Fibroblast of lung (primary cell): ENCODE results near the gene HNRNPA3.

Experiments used
- EZH2 ChIP-seq: IDR thresholded peaks from 2 replicates; pipeline ENCODE4 v1.5.1; 2012; ENCODE audit warnings: low read length, control low read depth, mild to moderate bottlenecking; ENCODE audit errors: missing control alignments
- TF ChIP-seq, protein P1 (sequence below), 2 donors: IDR thresholded peaks in 1 of 2; conservative IDR thresholded peaks in 1 of 2; 1 replicate in 1 of 2; 2 replicates in 1 of 2; pipeline ENCODE4 v1.5.1; 2011 to 2012; ENCODE audit warnings: low read length in 2 of 2, control low read depth in 1 of 2, inconsistent platforms in 1 of 2, low read depth in 1 of 2, mild to moderate bottlenecking in 1 of 2

DNA sequence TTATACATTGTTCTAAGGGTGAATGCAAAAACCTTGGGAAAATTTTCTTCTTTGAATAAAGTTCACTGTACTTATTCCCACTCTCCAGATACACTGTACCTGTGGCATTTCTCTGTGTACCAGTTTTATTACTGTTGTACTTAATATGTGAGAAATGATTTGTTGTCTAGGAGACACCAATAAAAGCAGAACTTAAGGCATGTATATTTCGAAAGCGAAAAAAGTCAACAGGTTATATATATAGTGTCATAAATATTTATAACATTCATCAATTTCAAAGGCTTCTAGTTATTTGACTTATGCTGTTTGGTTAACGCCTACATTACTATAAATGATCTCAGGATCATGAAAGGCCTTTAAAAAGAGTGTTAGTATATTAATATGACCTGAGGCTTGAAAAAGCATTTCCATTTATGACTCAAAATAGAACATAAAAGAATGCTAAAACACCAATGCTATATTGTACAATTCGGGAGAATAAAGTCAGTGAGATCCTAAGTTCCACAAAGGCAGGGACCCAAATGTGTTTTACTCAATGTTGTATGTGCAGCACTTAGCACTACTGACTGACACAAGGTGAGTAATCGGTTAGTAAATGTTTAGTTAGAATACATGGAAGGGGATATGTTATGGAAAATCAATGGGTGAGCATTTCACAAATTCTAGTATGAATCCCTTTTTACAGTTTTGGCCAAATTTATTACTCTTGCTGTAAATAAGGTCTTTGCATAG is 32.2 kb upstream of the HNRNPA3 start:
- TF ChIP-seq, protein P1, sequence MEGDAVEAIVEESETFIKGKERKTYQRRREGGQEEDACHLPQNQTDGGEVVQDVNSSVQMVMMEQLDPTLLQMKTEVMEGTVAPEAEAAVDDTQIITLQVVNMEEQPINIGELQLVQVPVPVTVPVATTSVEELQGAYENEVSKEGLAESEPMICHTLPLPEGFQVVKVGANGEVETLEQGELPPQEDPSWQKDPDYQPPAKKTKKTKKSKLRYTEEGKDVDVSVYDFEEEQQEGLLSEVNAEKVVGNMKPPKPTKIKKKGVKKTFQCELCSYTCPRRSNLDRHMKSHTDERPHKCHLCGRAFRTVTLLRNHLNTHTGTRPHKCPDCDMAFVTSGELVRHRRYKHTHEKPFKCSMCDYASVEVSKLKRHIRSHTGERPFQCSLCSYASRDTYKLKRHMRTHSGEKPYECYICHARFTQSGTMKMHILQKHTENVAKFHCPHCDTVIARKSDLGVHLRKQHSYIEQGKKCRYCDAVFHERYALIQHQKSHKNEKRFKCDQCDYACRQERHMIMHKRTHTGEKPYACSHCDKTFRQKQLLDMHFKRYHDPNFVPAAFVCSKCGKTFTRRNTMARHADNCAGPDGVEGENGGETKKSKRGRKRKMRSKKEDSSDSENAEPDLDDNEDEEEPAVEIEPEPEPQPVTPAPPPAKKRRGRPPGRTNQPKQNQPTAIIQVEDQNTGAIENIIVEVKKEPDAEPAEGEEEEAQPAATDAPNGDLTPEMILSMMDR (conservative IDR thresholded peaks at IDR 0.05 in 1 of 2, IDR thresholded peaks at IDR 0.05 in 1 of 2; ENCODE audit: low read depth in 1 of 2, low read length in 2 of 2) = no peak
- no peak for TF ChIP-seq EZH2
